ENCODE measurements around the gene EDAR.

- TF ChIP-seq TARDBP (IDR thresholded peaks at IDR 0.05) (no peak), FOXA1 (IDR thresholded peaks at IDR 0.05) (no peak), ARNT (IDR thresholded peaks at IDR 0.05) (no peak), NFRKB (IDR thresholded peaks at IDR 0.05) (no peak), FOXK2 (IDR thresholded peaks at IDR 0.05) (no peak), FOXM1 (IDR thresholded peaks at IDR 0.05; ENCODE audit: borderline replicate concordance) (no peak), ZNF384 (IDR thresholded peaks at IDR 0.05) (no peak), CTBP1 (IDR thresholded peaks at IDR 0.05; ENCODE audit: borderline replicate concordance) (no peak), SUZ12 (IDR thresholded peaks at IDR 0.05) (no peak), LEF1 (IDR thresholded peaks at IDR 0.05; ENCODE audit: borderline replicate concordance) (no peak), SP1 (IDR thresholded peaks at IDR 0.05) (no peak)
- TF ChIP-seq, protein P1, sequence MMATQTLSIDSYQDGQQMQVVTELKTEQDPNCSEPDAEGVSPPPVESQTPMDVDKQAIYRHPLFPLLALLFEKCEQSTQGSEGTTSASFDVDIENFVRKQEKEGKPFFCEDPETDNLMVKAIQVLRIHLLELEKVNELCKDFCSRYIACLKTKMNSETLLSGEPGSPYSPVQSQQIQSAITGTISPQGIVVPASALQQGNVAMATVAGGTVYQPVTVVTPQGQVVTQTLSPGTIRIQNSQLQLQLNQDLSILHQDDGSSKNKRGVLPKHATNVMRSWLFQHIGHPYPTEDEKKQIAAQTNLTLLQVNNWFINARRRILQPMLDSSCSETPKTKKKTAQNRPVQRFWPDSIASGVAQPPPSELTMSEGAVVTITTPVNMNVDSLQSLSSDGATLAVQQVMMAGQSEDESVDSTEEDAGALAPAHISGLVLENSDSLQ (IDR thresholded peaks at IDR 0.05): no peak
Observed at GRCh38 chr2:108979461-108979860, 9.6 kb downstream of the EDAR start.
